GM18951 (cell line): ENCODE results near the gene SLC27A1.

Experiments used
- POLR2A ChIP-seq: IDR thresholded peaks from 4 replicates; pipeline ENCODE4 v1.6.1; 2011; ENCODE audit warnings: mild to moderate bottlenecking; ENCODE audit not compliant: insufficient read length, insufficient read depth; ENCODE audit errors: extremely low read depth
- in situ Hi-C: fragments of 300-500 bp; cut with MboI; formaldehyde crosslinking; loops from one replicate; pipeline ENCODE4 v1.12.0; 2022; ENCODE audit warnings: low sequenced_read_pairs, mixed read lengths, inconsistent platforms; ENCODE audit not compliant: unreplicated experiment

The SLC27A1 gene

DNA sequence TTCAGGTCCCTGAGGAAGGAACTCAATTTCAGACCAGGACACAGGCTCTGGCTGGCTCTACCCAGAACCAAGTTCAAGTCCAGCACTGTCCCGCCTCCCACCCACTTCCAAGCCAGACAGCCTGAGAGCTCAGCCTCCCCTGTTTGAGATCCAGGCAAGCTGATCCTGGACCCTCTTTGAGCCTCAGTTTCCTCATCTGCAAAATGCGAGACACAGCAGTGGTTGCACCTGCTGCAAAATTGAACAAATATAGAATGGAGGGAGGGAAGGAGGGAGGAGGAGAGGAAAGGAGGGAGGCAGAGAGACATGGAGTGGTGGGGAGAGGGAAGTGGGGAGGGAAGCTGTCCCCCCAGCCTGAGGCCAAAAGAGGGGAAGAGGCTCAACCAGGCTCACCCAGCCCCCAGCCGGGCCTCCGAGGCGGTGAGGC, 22.6 kb upstream of the SLC27A1 start:
- no peak for TF ChIP-seq POLR2A
- in situ Hi-C loops, result no loop called here

DNA sequence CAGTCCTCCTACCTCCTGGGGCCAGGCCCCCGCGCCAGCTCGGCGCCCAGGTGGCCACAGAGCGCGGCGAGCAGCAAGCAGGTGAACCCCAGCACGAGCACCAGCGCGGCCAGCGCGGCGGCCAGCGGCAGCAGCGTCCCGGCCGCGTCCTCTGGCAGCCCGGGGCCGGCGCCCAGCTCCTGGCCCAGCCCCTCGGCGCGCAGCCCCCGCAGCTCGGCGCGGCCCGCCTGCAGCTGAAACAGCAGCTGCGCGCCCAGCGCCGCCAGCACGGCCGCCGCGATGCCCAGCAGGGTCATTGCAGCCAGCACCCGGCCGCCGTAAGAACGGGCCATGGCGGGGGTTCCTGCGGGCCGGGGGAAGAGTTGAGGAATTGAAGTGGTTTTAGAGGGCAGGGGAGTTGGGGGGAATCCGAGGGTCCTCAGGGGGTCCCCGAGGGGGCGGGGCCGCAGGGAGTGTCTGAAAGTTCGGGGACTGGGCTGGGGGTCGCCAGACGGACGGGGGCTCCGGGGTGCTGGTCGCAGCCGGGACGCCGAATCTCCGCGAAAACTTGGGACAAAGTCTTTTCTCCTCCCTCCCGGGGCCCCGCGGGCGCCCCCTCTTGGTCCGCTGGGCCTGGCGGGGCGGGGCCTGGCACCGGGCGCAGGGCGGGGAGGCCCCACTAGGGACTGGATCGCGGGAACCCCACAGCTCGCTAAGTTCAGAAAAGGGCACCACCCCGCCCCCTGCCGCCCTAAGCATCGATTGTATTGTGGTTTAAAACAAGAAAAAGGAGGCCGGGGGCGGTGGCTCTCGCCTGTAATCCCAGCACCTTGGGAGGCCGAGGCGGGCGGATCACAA, 22.0 kb upstream of the SLC27A1 start, which contains the start of gene TMEM221:
TMEM221 (minus strand) TSS at position 538 of the 837 bp plus-strand sequence; CDS start at position 332, 206 bp downstream.
- in situ Hi-C loops, result no loop called here
- TF ChIP-seq POLR2A, result no peak

GRCh38 chr19:17450264-17451075, 19.9 kb upstream of the SLC27A1 start:
- in situ Hi-C loops, result no loop called here
- TF ChIP-seq POLR2A, result no peak

GRCh38 chr19:17451820-17452219, 18.5 kb upstream of the SLC27A1 start:
- in situ Hi-C loops, result no loop called here
- no peak for TF ChIP-seq POLR2A

- TF ChIP-seq POLR2A, result no peak
- in situ Hi-C loops, result no loop called here
These were observed 15.7 kb upstream of the SLC27A1 start for GRCh38 chr19:17454576-17455071.

GRCh38 chr19:17455308-17456123, 14.8 kb upstream of the SLC27A1 start:
- no peak for TF ChIP-seq POLR2A
- in situ Hi-C loops, result no loop called here

DNA sequence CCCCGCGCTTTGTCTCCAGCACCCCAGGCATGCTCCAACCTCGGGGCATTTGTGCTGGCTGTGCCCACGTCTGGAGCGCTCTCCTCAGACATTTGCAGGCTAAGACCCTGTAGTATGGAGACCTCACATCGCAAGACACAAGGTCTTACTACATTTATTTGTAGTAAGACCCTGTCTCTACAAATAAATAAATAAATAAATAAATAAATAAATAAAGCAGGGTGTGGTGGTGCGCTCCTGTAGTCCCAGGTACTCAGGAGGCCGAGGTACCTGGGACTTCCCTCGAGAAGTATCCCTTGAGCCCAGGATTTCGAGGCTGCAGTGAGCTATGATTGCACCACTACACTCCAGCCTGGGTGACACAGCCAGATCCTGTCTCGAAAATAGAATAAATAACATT, 14.2 kb upstream of the SLC27A1 start:
- in situ Hi-C loops, result no loop called here
- no peak for TF ChIP-seq POLR2A

GRCh38 chr19:17457616-17458015, 12.7 kb upstream of the SLC27A1 start:
- in situ Hi-C loops, result no loop called here

GRCh38 chr19:17458970-17459369, 11.4 kb upstream of the SLC27A1 start:
- in situ Hi-C loops, result no loop called here

More at GRCh38 chr19:17457616-17458015, 12.7 kb upstream of the SLC27A1 start:
- TF ChIP-seq POLR2A, result no peak

DNA sequence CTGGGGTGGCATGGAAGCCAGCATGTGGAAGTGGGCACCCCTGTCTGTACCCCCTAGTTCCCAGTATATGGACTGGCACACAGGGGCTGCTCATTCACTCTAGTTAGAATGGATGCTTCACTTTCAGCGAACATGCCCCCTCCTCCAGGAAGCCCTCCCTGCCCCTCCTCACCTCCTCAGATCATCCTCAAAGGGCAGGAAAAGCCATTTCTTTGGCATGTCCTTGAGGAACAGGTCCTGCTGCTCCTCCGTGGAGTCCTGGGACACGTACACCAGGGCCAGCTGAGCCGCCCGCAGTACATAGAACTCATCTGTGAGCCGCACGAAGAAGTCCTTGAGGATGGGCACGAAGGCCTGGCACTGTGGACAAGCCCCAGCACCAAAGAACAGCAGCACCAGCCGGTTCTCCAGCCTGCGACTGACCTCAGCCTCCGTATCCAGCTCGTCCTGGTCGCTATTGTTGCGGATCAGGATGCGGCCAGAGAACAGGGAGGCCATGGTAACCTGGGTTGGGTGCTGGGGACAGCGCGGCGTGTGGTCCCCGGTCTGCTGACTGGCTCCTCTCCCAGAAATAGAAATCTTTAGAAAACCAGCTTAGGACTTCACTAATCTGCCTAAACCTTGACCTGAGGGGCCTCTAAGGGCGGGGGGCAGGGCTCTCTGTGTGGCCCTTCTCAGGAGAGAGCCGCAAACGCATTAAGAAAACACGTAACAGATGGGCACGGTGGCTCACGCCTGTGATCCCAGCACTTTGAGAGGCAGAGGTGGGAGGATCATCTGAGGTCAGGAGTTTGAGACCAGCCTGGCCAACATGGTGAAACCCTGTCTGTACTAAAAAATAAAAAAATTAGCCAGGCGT, 9.7 kb upstream of the SLC27A1 start, which contains the start of gene NXNL1:
NXNL1 (minus strand) TSS at position 555 of the 859 bp plus-strand sequence; CDS start at position 498, 57 bp downstream.
- TF ChIP-seq POLR2A, result no peak

More at GRCh38 chr19:17458970-17459369, 11.4 kb upstream of the SLC27A1 start:
- TF ChIP-seq POLR2A, result no peak

DNA sequence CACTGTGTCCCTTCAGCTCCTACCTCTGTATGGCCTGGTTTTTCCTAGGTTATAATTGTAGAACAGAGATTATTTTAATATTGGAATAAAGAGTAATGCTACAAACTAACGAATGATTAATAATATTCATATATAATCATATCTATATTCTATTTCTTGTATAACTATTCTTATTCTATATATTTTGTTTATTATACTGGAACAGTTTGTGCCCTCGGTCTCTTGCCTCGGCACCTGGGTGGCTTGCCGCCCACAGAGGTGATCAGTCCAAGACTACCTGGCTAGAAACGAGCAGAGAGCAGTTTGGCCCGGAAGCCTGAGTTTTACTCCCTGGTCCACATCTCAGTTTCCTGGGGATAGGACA, 3.9 kb upstream of the SLC27A1 start:
- TF ChIP-seq POLR2A, result no peak
- in situ Hi-C loops, result no loop called here

More for the DNA sequence above, 9.7 kb upstream of the SLC27A1 start, which contains the start of gene NXNL1:
- in situ Hi-C loops, result no loop called here

GRCh38 chr19:17467471-17468301, 2.6 kb upstream of the SLC27A1 start:
- in situ Hi-C loops, result no loop called here
- no peak for TF ChIP-seq POLR2A
